GM19395 (cell line): ENCODE results near the gene MAIP1.
"Not testable (repeated sequence)": the region's sequence is repeated elsewhere in the genome, so short reads cannot be mapped to it uniquely, and the experiment has no call there.

Experiments used
- ATAC-seq: cut with Tn5 transposase; IDR thresholded peaks from one replicate; pipeline ENCODE4 v1.9.1; 2021; ENCODE audit warnings: mild to moderate bottlenecking, moderate library complexity; ENCODE audit not compliant: unreplicated experiment

Gene MAIP1, protein sequence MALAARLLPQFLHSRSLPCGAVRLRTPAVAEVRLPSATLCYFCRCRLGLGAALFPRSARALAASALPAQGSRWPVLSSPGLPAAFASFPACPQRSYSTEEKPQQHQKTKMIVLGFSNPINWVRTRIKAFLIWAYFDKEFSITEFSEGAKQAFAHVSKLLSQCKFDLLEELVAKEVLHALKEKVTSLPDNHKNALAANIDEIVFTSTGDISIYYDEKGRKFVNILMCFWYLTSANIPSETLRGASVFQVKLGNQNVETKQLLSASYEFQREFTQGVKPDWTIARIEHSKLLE

GRCh38 chr2:199955339-199956061 lies at the start of gene MAIP1, which contains the start of gene TYW5:
MAIP1 (plus strand) TSS chr2:199955582; CDS start chr2:199955799, 217 bp downstream.
TYW5 (minus strand) TSS chr2:199955491; CDS start chr2:199955470, 21 bp downstream.
- peak; percentile 91 for ATAC-seq

DNA sequence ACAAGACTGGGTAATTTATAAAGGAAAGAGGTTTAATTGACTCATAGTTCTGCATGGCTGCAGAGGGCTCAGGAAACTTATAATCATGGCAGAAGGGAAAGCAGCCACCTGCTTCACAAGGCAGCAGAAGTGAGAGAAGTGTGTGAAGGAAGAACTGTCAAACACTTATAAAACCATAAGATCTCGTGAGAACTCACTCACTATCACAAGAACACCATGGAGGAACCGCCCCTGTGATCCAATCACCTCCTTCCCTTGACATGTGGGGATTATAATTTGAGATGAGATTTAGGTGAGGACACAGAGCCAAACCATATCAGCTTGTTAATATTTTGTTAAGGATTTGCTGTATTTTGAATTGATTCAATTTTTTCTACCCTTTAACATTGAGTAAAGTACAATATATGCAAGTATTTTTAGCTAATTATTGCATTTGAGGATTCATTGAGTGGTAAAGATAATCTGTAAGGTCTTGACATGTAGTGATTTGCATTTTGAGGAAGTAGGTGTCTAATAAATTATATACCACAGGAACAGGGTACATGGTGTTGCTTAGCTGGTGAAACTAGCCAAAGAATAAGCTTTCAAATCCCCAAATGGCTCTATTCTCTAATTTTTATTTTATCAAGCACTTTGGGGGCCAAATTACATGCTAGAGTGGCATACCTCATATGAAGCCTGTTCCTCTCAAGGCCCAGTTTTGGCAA lies 48.2 kb upstream of the MAIP1 start:
- no peak for ATAC-seq

DNA sequence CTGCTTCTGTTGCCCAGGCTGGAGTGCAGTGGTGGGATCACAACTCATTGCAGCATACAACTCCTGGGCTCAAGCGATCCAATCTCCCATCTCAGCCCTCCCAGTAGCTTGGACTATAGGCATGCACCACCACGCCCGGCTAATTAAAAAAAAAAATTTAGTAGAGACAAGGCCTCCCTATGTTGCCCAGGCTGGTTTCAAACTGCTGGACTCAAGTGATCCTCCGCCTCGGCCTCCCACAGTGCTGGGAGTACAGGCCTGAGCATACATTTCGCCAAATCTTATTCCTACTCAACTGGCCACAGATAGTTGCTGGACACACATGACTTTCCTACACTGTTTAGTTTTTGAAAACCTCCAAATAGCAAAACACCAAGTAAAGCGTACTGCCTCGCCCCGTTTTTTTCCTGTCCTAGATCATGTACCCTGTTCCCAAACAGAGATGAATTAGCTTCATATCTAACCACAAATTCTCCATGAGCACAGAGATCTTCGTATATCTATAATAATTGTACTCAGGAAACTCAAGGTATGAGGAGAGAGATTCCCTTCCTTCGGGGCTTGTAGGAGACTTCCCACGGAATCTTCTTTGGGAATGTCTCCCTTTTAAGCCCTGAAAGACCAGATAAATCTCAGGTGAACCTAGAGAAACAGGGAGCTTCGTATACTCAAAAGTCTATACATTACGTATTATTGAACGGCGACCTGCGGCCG lies 44.9 kb upstream of the MAIP1 start:
- peak; percentile 0 for ATAC-seq

GRCh38 chr2:199911052-199911876 lies 44.1 kb upstream of the MAIP1 start, which contains the start of gene C2orf69:
C2orf69 (plus strand) TSS chr2:199911293; CDS start chr2:199911439, 146 bp downstream.
- peak; percentile 87 for ATAC-seq

DNA sequence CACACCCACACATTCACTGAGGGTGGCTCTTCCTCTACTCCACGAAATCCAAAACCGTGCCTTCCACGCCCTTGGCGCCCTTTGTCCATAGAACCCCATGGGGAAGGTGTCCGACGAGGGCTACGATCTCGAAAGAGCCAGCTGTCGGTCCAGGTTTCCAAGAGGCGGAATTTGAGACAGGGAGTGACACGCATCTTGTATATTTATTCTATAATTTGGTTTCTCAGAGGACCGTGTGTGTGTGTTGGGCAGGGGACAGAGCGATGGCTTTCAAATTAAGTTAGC lies 43.6 kb upstream of the MAIP1 start:
- no peak for ATAC-seq

GRCh38 chr2:199912553-199913114 lies 42.7 kb upstream of the MAIP1 start:
- ATAC-seq, result not testable (repeated sequence)

GRCh38 chr2:199914372-199914958 lies 40.9 kb upstream of the MAIP1 start:
- no peak for ATAC-seq

DNA sequence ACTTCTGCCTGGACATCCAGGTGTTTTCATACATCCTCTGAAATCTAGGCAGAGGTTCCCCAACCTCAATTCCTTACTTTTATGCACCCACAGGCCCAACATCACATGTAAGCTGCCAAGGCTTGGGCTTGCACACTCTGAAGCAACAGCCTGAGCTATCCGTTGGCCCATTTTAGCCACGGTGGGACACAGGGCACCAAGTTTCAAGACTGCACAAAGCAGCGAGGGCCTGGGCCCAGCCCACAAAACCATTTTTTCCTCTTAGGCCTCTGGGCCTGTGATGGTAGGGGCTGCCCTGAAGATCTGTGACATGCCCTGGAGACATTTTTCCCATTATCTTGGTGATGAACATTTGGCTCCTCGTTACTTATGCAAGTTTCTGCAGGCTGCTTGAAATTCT lies 38.4 kb upstream of the MAIP1 start:
- ATAC-seq, result no peak

DNA sequence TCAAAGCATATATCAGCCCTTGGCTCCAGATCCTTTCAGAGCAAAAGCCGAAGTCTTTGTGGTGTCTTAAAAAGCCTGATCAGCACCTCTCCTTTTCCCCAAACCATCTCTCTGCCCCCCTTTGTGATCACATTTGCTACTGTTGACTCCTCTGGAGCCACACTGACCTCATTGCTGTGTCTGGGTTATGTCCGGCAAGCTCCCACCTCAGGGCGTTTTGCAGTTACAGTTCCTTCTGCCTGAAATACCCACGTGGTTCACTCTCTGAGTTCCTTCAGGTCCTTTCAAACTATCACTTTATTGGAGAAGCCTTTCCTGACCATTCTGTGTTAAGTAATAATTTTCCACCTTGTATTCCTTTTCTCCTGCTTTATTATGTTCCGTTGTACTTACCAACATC lies 32.5 kb upstream of the MAIP1 start:
- ATAC-seq, result no peak

- no peak for ATAC-seq
These were observed 31.5 kb upstream of the MAIP1 start for GRCh38 chr2:199923924-199924323.

DNA sequence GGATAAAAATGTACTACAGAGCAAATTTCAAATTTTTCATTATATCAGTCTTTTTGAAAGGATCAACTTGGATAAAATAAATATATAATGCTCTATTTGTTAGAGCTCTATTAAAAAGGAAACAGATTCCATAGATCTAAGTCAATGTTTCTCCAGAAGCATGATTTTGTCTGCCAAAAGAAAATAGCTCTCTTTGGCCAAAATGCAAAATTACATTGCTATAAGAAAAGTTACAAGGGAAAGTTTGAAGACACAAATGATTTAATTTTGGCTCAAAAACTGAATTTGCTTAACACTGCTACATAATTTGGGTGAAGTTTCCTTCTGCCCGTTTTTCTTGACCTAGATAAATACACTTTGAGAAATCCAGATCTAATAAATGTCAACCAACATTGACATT lies 28.6 kb upstream of the MAIP1 start:
- ATAC-seq, result no peak

DNA sequence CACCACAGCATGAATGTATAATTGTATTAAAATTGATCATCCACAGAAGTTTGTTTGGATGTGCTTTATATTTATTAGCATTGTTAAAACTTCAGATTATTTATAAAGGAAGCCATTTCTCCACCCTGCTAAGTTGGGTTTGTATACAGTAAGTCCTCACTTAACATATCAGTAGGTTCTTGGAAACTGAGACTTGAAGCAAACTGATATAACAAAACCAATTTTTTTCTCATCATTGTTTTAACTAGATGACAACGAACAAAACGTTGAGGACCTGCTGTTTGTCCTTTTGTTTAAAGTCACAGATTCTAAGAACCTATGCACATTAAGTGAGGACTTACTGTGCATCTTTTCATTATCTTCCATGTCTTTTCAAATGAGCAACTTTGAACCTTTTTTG lies 27.2 kb upstream of the MAIP1 start:
- ATAC-seq, result no peak

DNA sequence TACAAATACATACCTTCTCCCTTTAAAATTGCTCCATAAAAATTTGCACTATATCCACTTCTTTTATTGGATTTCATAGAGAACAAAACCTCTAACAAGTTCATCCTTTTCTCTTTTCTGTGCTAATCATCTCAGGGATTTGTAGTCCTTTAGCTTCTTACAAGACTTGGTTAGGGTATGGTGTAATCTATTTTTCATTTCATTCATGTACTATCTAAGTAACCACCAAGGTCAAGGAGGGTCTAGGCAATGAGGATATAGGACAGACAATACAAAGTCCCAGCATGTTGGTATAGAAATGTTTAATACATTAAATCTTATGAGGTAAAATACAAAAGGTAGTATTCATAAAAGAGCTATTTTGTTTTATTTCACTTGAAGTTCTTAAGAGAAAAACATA lies 26.8 kb upstream of the MAIP1 start:
- ATAC-seq, result no peak

GRCh38 chr2:199929262-199929661 lies 26.1 kb upstream of the MAIP1 start:
- ATAC-seq, result no peak

GRCh38 chr2:199932312-199932855 lies 23.0 kb upstream of the MAIP1 start:
- no peak for ATAC-seq

DNA sequence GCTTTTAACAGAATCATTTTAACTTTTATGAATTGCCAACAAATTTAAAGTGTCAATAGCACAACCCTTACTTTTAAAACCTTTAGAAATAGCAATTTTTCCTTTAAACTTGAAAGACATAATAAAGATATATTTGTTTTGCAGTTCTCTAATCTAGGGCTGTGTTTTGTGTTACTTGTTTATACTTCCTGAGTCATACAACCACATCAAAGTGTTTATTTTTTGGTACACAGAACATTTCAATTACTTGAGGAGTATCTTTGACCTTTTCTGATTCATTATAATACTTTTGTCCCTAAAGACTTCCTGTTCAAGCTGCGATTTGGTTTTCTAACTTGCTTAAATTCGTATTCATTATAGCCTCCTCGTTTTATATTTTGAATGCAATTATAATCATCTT lies 21.9 kb upstream of the MAIP1 start:
- no peak for ATAC-seq

- ATAC-seq, result no peak
These were observed 18.8 kb upstream of the MAIP1 start for GRCh38 chr2:199936554-199936953.

DNA sequence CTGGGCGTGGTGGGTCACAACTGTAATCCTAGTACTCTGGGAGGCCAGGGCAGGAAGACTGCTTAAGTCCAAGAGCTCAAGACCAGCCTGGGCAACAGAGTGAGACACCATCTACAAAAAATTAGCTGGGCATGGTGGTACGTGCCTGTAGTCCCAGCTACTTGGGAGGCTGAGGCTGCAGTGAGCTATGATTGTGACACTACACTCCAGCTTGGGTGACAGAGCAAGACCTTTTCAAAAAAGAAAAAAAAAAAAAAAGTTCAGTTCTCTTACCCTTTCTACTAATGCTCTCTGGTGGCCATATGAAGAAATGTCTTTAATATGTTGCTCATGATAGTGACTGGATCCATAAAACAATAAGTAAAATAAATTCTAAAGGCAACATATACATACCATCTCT lies 15.0 kb upstream of the MAIP1 start:
- ATAC-seq, result no peak

DNA sequence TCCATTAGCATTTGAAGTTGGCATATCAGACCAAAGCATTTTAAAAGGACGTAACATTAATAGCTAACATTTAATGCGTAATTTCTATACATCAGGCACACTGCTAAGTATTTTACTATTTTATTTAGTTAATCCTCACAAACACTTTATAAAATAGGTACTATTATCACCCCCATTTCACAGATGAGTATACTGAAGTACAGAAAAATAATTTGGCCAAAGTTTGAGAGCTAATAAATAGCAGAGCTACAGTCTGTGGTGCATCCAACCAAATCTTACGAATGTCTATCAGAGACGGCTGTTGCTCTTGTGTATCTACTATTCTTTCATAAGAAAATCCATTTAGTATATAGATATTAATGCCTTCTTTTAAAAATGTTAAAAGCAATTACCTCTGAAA lies 12.0 kb upstream of the MAIP1 start:
- ATAC-seq, result no peak
